Stimulated activated CD8-positive, alpha-beta memory T cell treated with anti-CD3 and anti-CD28 coated beads, Interleukin-4, amount 100 ng/mL, for 1 hour (primary cell): ENCODE results near the gene ZNF394.
"Not testable (repeated sequence)": the region's sequence is repeated elsewhere in the genome, so short reads cannot be mapped to it uniquely, and the experiment has no call there.

Experiments
- DNase-seq, 2 donors: peaks; one replicate each; pipeline ENCODE4 v3.0.0-alpha.2; 2020; ENCODE audit warnings: low read depth in 2 of 2, low spot score in 1 of 2

Gene ZNF394

DNA sequence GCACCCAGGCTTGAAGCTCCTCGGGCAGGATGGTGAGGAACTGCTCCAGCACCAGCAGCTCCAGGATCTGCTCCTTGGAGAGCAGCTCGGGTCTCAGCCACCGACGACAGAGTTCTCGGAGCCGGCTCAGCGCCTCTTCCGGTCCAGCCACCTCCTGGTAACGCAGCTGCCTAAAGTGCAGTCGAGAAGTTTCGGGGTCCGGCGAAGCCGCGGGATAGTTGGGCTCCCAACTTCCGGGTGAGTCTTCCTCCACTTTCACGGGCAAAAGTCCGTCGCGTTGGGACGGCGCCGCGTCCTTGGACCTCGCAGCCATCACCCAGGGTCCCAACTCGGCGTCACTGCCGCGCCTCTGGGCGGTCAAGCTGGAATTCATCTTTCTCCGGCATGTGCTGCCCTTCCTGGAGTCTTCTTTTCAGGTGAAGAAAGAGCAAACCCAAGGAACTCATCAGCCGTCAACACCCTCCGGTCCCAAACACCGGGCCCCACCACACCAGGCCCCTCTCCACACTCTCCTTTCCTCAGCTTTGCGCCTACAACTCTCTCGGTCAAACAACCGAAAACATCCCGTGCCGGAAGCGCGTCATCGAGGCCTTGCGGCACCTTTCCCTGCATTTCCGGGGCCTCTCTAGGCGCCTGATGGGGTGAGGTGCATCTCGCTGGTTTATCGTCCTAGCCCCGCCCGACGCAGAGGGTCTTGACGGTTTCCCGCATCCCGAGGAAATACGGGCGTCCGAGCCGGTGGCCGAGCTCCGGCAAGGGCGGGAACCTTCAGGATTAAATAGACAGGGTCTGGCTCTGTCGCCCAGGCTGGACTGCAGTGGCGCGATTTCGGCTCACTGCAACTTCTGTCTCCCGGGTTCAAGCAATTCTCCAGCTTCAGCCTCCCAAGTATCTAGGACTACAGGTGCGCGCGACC is at the start of gene ZNF394:
Gene ZNF394 (minus strand): TSS at position 561 of the 916 bp plus-strand sequence. CDS start 188 bp downstream, at position 373.
- peak; percentile 73 to 75 for DNase-seq

DNA sequence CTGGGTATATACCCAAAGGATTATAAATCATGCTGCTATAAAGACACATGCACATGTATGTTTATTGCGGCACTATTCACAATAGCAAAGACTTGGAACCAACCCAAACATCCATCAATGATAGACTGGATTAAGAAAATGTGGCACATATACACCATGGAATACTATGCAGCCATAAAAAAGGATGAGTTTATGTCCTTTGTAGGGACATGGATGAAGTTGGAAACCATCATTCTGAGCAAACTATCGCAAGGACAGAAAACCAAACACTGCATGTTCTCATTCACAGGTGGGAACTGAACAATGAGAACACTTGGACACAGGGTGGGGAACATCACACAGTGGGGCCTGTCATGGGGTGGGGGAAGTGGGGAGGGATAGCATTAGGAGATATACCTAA is 49.5 kb upstream of the ZNF394 start:
- not testable (repeated sequence) for DNase-seq

DNA sequence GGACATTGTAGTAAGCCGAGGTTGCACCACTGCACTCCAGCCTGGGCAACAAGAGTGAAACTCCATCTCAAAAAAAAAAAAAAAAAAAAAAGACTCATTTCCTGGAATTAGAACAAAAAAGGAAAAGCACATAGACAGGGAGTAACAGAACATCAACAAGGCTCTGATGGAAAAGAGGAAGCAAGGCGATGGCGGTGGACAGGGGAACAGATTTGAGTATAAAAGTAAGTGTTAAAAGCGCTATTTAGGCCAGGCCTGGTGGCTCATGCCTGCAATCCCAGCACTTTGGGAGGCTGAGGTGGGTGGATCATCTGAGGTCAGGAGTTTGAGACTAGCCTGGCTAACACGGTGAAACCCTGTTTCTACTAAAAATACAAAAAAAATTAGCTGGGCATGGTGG is 45.2 kb upstream of the ZNF394 start:
- DNase-seq: not testable (repeated sequence)

- no peak for DNase-seq
Measured at GRCh38 chr7:99543916-99544315, 43.8 kb upstream of the ZNF394 start.

DNA sequence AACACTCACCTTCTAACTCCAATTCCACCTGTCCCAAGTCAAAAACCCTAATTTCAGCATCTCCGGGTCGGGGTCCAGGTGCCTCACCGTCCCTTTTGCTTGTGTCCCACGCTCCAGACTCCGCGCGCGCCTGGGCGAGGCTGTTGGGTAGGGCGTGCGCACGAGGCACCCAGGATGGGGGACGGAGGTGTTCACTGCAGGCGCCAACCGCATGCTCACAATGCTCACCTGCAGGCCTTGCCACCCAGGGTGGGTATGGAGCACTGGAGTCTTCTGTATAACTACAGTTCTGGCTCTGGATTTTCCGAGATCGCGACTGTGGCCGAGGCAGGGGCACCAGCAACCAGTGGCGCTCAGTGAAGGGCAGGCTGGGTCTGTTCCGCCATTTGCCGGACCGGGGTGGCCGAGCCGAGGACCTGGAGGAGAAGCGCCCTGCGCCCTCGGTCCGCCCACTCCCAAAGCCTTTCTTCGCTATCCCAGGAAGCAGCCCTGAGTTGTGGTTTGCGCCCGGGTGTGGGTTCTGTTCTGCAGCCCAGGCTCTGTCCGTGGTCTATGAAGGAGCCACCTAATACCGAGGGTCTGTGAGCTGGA is 43.1 kb upstream of the ZNF394 start:
- no peak for DNase-seq

- DNase-seq: no peak
Measured at GRCh38 chr7:99541212-99541611, 41.1 kb upstream of the ZNF394 start.

DNA sequence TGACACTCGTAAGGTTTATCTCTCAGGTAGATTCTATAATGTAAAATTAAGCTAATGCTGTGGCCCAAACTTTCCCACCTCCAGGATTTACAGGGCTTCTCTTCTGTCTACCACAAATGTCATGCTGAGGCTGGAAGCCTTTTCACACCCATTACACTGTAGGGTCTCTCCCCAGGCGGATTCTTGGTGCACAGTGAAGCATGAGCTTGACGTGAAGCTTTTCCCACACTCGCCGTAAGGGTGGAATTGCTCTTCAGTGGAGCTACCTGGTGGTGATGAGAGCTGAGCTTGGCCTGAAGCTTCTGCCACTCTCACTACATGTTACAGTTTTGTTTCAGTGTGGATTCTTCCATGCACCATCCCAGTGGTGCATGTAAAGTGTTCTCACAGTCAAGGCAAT is 40.5 kb upstream of the ZNF394 start:
- no peak for DNase-seq

DNA sequence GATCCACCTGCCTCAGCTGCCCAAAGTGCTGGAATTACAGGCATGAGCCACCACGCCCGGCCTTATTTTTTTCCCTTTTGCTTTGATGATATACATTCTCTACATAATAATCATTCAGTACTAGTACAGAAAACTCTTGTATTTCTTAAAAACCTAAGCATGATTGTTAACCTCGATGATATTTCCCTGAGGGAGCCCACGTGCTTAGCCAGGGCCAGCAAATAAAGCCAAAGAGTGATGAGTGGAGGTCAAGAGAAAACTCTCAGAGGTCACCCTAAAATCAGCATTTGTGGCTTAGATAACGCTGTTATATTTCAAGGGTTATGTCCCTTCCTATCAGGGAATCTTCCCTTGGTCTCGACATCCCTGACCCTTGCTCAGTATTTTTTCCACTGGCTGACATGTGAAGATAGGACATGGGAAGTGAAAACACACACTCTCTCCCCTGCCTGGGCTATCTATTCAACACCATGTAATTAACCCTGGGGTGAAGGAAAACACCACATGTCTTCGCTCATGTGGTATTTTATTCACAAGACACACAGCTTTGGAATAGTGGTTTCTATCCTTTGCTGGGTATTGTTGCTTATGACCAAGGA is 39.2 kb upstream of the ZNF394 start:
- no peak for DNase-seq

DNA sequence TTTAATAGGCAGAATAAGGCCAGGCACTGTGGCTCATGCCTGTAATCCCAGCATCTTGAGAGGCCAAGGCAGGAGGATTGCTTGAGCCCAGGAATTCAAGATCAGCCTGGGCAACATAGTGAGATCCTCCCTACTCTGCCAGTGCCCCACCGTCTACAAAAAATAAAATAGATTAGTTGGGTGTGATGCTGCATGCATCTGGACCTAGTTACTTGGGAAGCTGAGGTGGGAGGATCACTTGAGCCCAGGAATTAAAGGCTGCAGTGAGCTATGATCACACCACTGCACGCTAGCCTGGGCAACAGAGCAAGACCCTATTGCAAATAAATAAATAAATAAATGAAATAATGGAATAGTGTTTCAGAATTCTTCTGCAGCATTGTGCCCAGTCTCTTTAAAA is 35.6 kb upstream of the ZNF394 start:
- no peak for DNase-seq

- no peak for DNase-seq
Measured at GRCh38 chr7:99531354-99531765, 31.3 kb upstream of the ZNF394 start.

DNA sequence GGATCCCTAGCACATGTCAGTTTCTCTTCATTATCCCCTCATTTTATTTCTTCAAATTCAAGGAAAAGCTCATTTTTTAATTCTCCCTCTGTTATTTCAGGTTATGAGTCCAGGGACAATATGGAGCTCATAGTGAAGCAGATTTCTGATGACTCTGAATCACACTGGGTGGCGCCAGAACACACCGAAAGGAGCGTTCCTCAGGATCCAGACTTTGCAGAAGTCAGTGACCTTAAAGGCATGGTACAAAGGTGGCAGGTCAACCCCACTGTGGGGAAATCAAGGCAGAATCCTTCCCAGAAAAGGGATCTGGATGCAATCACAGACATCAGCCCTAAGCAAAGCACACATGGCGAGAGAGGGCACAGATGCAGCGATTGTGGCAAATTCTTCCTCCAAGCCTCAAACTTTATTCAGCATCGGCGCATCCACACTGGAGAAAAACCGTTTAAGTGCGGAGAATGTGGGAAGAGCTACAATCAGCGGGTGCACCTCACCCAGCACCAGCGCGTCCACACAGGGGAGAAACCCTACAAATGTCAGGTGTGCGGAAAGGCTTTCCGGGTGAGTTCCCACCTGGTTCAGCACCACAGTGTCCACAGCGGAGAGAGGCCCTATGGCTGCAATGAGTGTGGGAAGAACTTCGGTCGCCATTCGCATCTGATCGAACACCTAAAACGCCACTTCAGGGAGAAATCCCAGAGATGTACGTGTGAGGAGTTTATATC is 25.8 kb upstream of the ZNF394 start:
- DNase-seq: no peak

- no peak for DNase-seq
Measured at GRCh38 chr7:99521399-99521798, 21.3 kb upstream of the ZNF394 start.

GRCh38 chr7:99514050-99514449 is 14.0 kb upstream of the ZNF394 start:
- DNase-seq: no peak

- no peak for DNase-seq
Measured at GRCh38 chr7:99505324-99505662, 5.2 kb upstream of the ZNF394 start.

GRCh38 chr7:99504603-99505323 is 4.7 kb upstream of the ZNF394 start, which contains the start of gene ZKSCAN5:
ZKSCAN5 (plus strand) TSS chr7:99504662; CDS start chr7:99506045, 1,383 bp downstream.
- peak; percentile 94 to 98 for DNase-seq

GRCh38 chr7:99504281-99504602 is 4.2 kb upstream of the ZNF394 start:
- DNase-seq: no peak

GRCh38 chr7:99501236-99501635 is 1.2 kb upstream of the ZNF394 start:
- DNase-seq: not testable (repeated sequence)

- DNase-seq: no peak
Measured at GRCh38 chr7:99500637-99501009, 542 bp upstream of the ZNF394 start.

DNA sequence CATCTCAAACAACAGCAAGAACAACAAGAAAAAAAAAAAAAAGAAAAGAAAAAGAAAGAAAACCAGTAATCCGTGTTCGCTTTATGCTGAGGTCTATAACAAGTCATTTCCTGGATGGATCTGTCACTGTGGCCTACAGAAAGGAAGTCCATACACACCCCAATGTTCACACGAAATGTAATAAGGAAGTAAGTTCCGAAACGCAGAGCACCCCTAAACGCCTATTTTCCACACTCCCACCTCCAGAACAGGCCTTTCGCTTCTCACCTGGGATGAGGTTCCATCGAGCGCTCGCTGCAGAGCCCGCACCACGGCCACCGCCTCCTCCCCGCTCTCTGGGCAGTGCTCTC is 735 bp downstream of the ZNF394 start:
- DNase-seq: no peak

GRCh38 chr7:99498546-99498944 is 1.5 kb downstream of the ZNF394 start:
- DNase-seq: no peak
